WERI-Rb-1 (cell line): Measurements from ENCODE around the gene NCF4.

ENCODE experiments used
- DNase-seq: peaks from one replicate; pipeline ENCODE4 v3.0.0-alpha.2; 2020
- H3K27ac ChIP-seq: fragments of 250-450 bp; sonication (Bioruptor Pico); 2 replicates; pipeline ENCODE4 v1.5.1; 2020; ENCODE audit warnings: mild to moderate bottlenecking, moderate library complexity
- H3K27me3 ChIP-seq: fragments of 250-450 bp; sonication (Bioruptor Pico); 2 replicates; pipeline ENCODE4 v1.5.1; 2021; ENCODE audit warnings: mild to moderate bottlenecking, low read depth, moderate library complexity; ENCODE audit not compliant: insufficient read depth, severe bottlenecking
- H3K36me3 ChIP-seq: fragments of 250-450 bp; sonication (Bioruptor Pico); 2 replicates; pipeline ENCODE4 v1.5.1; 2020; ENCODE audit warnings: mild to moderate bottlenecking, moderate library complexity
- H3K4me3 ChIP-seq: 2 replicates; pipeline ENCODE4 v1.5.1; 2011; ENCODE audit warnings: low read depth, mild to moderate bottlenecking, control low read depth, low read length
- H3K9me3 ChIP-seq: fragments of 250-450 bp; sonication (Bioruptor Pico); 2 replicates; pipeline ENCODE4 v1.5.1; 2021; ENCODE audit warnings: mild to moderate bottlenecking, moderate library complexity; ENCODE audit not compliant: severe bottlenecking
- CTCF ChIP-seq: IDR thresholded peaks from 2 replicates; pipeline ENCODE4 v1.5.1; 2011; ENCODE audit warnings: low read depth, mild to moderate bottlenecking, control low read depth, inconsistent platforms, low read length

The NCF4 gene

GRCh38 chr22:36816636-36817524 is 43.9 kb upstream of the NCF4 start, which contains the start of gene PVALB:
TSS of gene PVALB (minus strand) at chr22:36817035. CDS start at chr22:36817005, 30 bp downstream.
- H3K9me3 ChIP-seq: no peaks in the 10 kb centered on the region
- DNase-seq: no peak
- H3K27ac ChIP-seq: no peak within 1 kb of the TSS
- H3K4me3 ChIP-seq: no peak within 1 kb of the TSS
- no peaks in the 10 kb centered on the region for H3K36me3 ChIP-seq
- no peak for TF ChIP-seq CTCF
- peaks cover 90% of the 10 kb centered on the region for H3K27me3 ChIP-seq

GRCh38 chr22:36817525-36817848 is 43.3 kb upstream of the NCF4 start:
- Histone ChIP-seq H3K9me3 (no peaks in the 10 kb centered on the region), H3K36me3 (no peaks in the 10 kb centered on the region), H3K27me3 (peaks cover 86% of the 10 kb centered on the region), H3K4me3 (no peak overlapping the region), H3K27ac (no peak overlapping the region)
- no peak for DNase-seq
- TF ChIP-seq CTCF: no peak

- no peak overlapping the region for H3K4me3 ChIP-seq
- H3K27ac ChIP-seq: no peak overlapping the region
- no peaks in the 10 kb centered on the region for H3K9me3 ChIP-seq
- no peaks in the 10 kb centered on the region for H3K36me3 ChIP-seq
- peaks cover 82% of the 10 kb centered on the region for H3K27me3 ChIP-seq
- DNase-seq: peak; percentile 54
- no peak for TF ChIP-seq CTCF
These were observed 42.7 kb upstream of the NCF4 start for GRCh38 chr22:36818010-36818642.

GRCh38 chr22:36819112-36819511 is 41.7 kb upstream of the NCF4 start:
- no peak overlapping the region for H3K27ac ChIP-seq
- no peaks in the 10 kb centered on the region for H3K36me3 ChIP-seq
- TF ChIP-seq CTCF: no peak
- DNase-seq: no peak
- no peaks in the 10 kb centered on the region for H3K9me3 ChIP-seq
- no peak overlapping the region for H3K4me3 ChIP-seq
- H3K27me3 ChIP-seq: peaks cover 74% of the 10 kb centered on the region

GRCh38 chr22:36822581-36822980 is 38.2 kb upstream of the NCF4 start:
- H3K27me3 ChIP-seq: peaks cover 39% of the 10 kb centered on the region
- H3K4me3 ChIP-seq: no peak overlapping the region
- DNase-seq: no peak
- no peaks in the 10 kb centered on the region for H3K9me3 ChIP-seq
- no peaks in the 10 kb centered on the region for H3K36me3 ChIP-seq
- TF ChIP-seq CTCF: no peak
- H3K27ac ChIP-seq: no peak overlapping the region
